Measurements from ENCODE around the gene C1QTNF6. TPM values are rescaled to one million over a fixed set of nuclear protein-coding genes. Genes with fewer than 3 reads are reported as not detected.

The C1QTNF6 gene
- total and polyA plus RNA-seq, 2 donors (not counting 3 experiments of a cell fraction or from before 2014, with no cell fraction given), result 20.2 to 27.6 TPM

- H3K27me3 ChIP-seq (ENCODE audit: control insufficient read depth in 2 of 2, insufficient read depth in 2 of 2, low read length in 2 of 2), result no peaks in the 10 kb centered on the region
- no peak for FAIRE-seq
- H3K4me1 ChIP-seq (ENCODE audit: control insufficient read depth, extremely low read depth, insufficient read depth, low read length), result no peaks in the 10 kb centered on the region
- no peak overlapping the region for H3K9ac ChIP-seq (replicated peaks; ENCODE audit: extremely low read depth, insufficient read depth, low read length)
- no peaks in the 10 kb centered on the region for H3K9me3 ChIP-seq (replicated peaks; ENCODE audit: control insufficient read depth, insufficient read depth, low read length)
- ChIA-PET CTCF (interaction anchor here (3.8 kb wide), 1 partner anchor 29 kb away, joined by 22 read pairs; no protein-coding TSS in a partner anchor), POLR2A (no interaction called here)
- H3K79me2 ChIP-seq (ENCODE audit: control insufficient read depth, insufficient read depth, low read length), result no peaks in the 10 kb centered on the region
- no peak overlapping the region for H2AFZ ChIP-seq (ENCODE audit: low read depth, low read length)
- no peaks in the 10 kb centered on the region for H3K36me3 ChIP-seq (ENCODE audit: control insufficient read depth in 2 of 2, extremely low read depth in 1 of 2, insufficient read depth in 2 of 2, low read length in 2 of 2)
- H3K27ac ChIP-seq (ENCODE audit: insufficient read depth, low read depth, low read length), result no peak overlapping the region
- H3K4me3 ChIP-seq (replicated peaks in 1 of 3; ENCODE audit: insufficient read depth in 1 of 3, low read depth in 1 of 3, low read length in 3 of 3), result no peak overlapping the region
- intact Hi-C loops (cut with micrococcal nuclease) (no loop called here), dilution Hi-C loops (cut with MboI; ENCODE audit: extremely low pct_ligation_motif_present, low sequenced_read_pairs) (no loop called here)
- no peak overlapping the region for H3K4me2 ChIP-seq (ENCODE audit: insufficient read depth, low read length)
- TF ChIP-seq CTCF (IDR thresholded peaks at IDR 0.05; ENCODE audit: extremely low read depth in 1 of 2, insufficient read depth in 1 of 2, low read depth in 1 of 2, low read length in 2 of 2) (no peak), EZH2 (IDR thresholded peaks at IDR 0.05; ENCODE audit: borderline replicate concordance, low read depth, low read length, severe bottlenecking) (no peak), GATA2 (IDR thresholded peaks at IDR 0.05; ENCODE audit: insufficient read depth, insufficient read length, low read depth, low read length) (no peak), POLR2A (IDR thresholded peaks at IDR 0.05; ENCODE audit: low read depth, low read length) (no peak), POLR2AphosphoS5 (IDR thresholded peaks at IDR 0.05; ENCODE audit: insufficient read depth, low read depth, low read length) (no peak), MAX (IDR thresholded peaks at IDR 0.05; ENCODE audit: insufficient read depth, insufficient read length) (no peak), MYC (IDR thresholded peaks at IDR 0.05; ENCODE audit: low read depth, low read length) (no peak), FOS (IDR thresholded peaks at IDR 0.05; ENCODE audit: borderline replicate concordance, insufficient read depth, low read length) (no peak), JUN (IDR thresholded peaks at IDR 0.05; ENCODE audit: borderline replicate concordance, insufficient read depth, insufficient read length, low read depth) (no peak)
- BruUV-seq (replicated peaks), result no TSS peak
- DNase-seq (ENCODE audit: low read depth, low spot score), result no peak
- H3K9me1 ChIP-seq (replicated peaks; ENCODE audit: control insufficient read depth, extremely low read depth, insufficient read depth, low read length), result no peaks in the 10 kb centered on the region
- H4K20me1 ChIP-seq (replicated peaks; ENCODE audit: control insufficient read depth, extremely low read depth, insufficient read depth, low read length), result no peaks in the 10 kb centered on the region
These were observed 18.6 kb downstream of the C1QTNF6 start for GRCh38 chr22:37169406-37169805.

All from endothelial cell of umbilical vein (primary cell).